H1 (cell line): ENCODE results near the gene CCDC183. TPM values are rescaled to one million over a fixed set of nuclear protein-coding genes. Genes with fewer than 3 reads are reported as not detected.

Source experiments
- CTCF ChIA-PET: fragments of 300-600 bp; sonication (Branson Sonifier 250); formaldehyde crosslinking; loops from one replicate; lab custom pipeline; 2021; ENCODE audit not compliant: partially characterized antibody; lab: Charles Lee
- POLR2A ChIA-PET: fragments of 300-600 bp; sonication (Branson Sonifier 250); formaldehyde crosslinking; loops from one replicate; lab custom pipeline; 2021; ENCODE audit warnings: inconsistent platforms; ENCODE audit not compliant: partially characterized antibody; lab: Charles Lee
- DNase-seq, 2 experiments: peaks; one replicate each; pipeline versions ENCODE4 v3.0.0 to v3.0.0-alpha.2; 2010 to 2022; ENCODE audit warnings: low spot score in 2 of 2, low read depth in 1 of 2, mixed read lengths in 1 of 2
- FAIRE-seq: peaks from 2 replicates; lab custom pipeline; 2011; peaks lifted over from hg19 to GRCh38; lab: Jason Lieb, UNC
- H2AFZ ChIP-seq: 2 replicates; pipeline ENCODE4 v1.8.1; 2012; ENCODE audit warnings: low read length, inconsistent platforms
- H2AK5ac ChIP-seq: 2 replicates; pipeline ENCODE4 v1.6.1; 2013; ENCODE audit warnings: low read depth, low read length
- H2BK120ac ChIP-seq: replicated peaks from 2 replicates; pipeline ENCODE3; 2013; ENCODE audit warnings: low read depth, low read length, inconsistent platforms
- H2BK12ac ChIP-seq: 2 replicates; pipeline ENCODE4 v1.6.1; 2013; ENCODE audit warnings: low read depth, low read length
- H2BK15ac ChIP-seq: 2 replicates; pipeline ENCODE4 v1.6.1; 2013; ENCODE audit warnings: low read length
- H2BK20ac ChIP-seq: 2 replicates; pipeline ENCODE4 v1.6.1; 2013; ENCODE audit warnings: low read length
- H2BK5ac ChIP-seq: 2 replicates; pipeline ENCODE4 v1.6.1; 2013; ENCODE audit warnings: low read depth, low read length
- H3K14ac ChIP-seq: 2 replicates; pipeline ENCODE4 v1.6.1; 2013; ENCODE audit warnings: inconsistent platforms; ENCODE audit not compliant: insufficient read length
- H3K18ac ChIP-seq: 2 replicates; pipeline ENCODE4 v1.6.1; 2013; ENCODE audit warnings: low read length; ENCODE audit errors: extremely low read depth
- H3K23ac ChIP-seq: 2 replicates; pipeline ENCODE4 v1.6.1; 2013; ENCODE audit warnings: inconsistent platforms; ENCODE audit not compliant: insufficient read length
- H3K23me2 ChIP-seq: 2 replicates; pipeline ENCODE4 v1.6.1; 2013; ENCODE audit warnings: low read depth, low read length
- H3K27ac ChIP-seq: 2 replicates; pipeline ENCODE4 v1.6.1; 2011; ENCODE audit warnings: low read depth, low read length, inconsistent platforms
- H3K27me3 ChIP-seq, 4 experiments: replicated peaks in 1 of 4; 1 replicate in 1 of 4; 2 replicates in 3 of 4; pipeline versions ENCODE4 v1.6.1 to v1.8.1; 2011 to 2013; ENCODE audit warnings: low read length in 3 of 4, mild to moderate bottlenecking in 3 of 4, inconsistent platforms in 2 of 4, mixed read lengths in 2 of 4, moderate library complexity in 1 of 4; ENCODE audit not compliant: control insufficient read depth in 3 of 4, insufficient read depth in 3 of 4; ENCODE audit errors: extremely low read depth in 1 of 4
- H3K36me3 ChIP-seq, 4 experiments: 2 replicates each; pipeline versions ENCODE4 v1.6.1 to v1.8.1; 2011 to 2013; ENCODE audit warnings: mild to moderate bottlenecking in 4 of 4, low read length in 3 of 4, moderate library complexity in 2 of 4, control low read depth in 1 of 4, inconsistent platforms in 1 of 4; ENCODE audit not compliant: insufficient read depth in 4 of 4, control insufficient read depth in 2 of 4
- H3K4ac ChIP-seq: replicated peaks from 2 replicates; pipeline ENCODE3; 2013; ENCODE audit warnings: low read length, low read depth, mixed read lengths, inconsistent platforms; ENCODE audit not compliant: insufficient read length
- H3K4me1 ChIP-seq, 4 experiments: replicated peaks in 1 of 4; 1 replicate in 1 of 4; 2 replicates in 3 of 4; pipeline versions ENCODE4 v1.6.1 to v1.8.1; 2011 to 2013; ENCODE audit warnings: low read length in 3 of 4, inconsistent platforms in 2 of 4, mixed read lengths in 1 of 4; ENCODE audit not compliant: insufficient read depth in 4 of 4, control insufficient read depth in 3 of 4
- H3K4me2 ChIP-seq, 2 experiments: 2 replicates each; pipeline versions ENCODE4 v1.6.1 to v1.8.1; 2011 to 2013; ENCODE audit warnings: low read depth in 2 of 2, low read length in 2 of 2, control low read depth in 1 of 2, inconsistent platforms in 1 of 2, mild to moderate bottlenecking in 1 of 2; ENCODE audit not compliant: insufficient read depth in 1 of 2
- H3K4me3 ChIP-seq, 4 experiments: fragments of 200-600, 300-600 bp in 1 of 4; sonication (generic), shearing (Covaris generic), sonication (Bioruptor Twin) in 1 of 4; 2 replicates each; pipeline versions ENCODE4 v1.5.1 to v1.8.1; 2011 to 2016; ENCODE audit warnings: low read length in 4 of 4, low read depth in 3 of 4, control low read depth in 2 of 4, inconsistent platforms in 2 of 4, mild to moderate bottlenecking in 2 of 4, mixed read lengths in 1 of 4, moderate library complexity in 1 of 4; ENCODE audit not compliant: insufficient read depth in 2 of 4; ENCODE audit errors: extremely low read depth in 1 of 4
- H3K56ac ChIP-seq: replicated peaks from 2 replicates; pipeline ENCODE3; 2013; ENCODE audit warnings: low read depth, mild to moderate bottlenecking, mixed read lengths, low read length, inconsistent platforms; ENCODE audit not compliant: insufficient read length
- H3K79me1 ChIP-seq: 2 replicates; pipeline ENCODE4 v1.6.1; 2013; ENCODE audit warnings: low read depth, low read length, control low read depth
- H3K79me2 ChIP-seq, 2 experiments: 2 replicates each; pipeline versions ENCODE4 v1.6.1 to v1.8.1; 2012 to 2013; ENCODE audit warnings: low read length in 2 of 2, mild to moderate bottlenecking in 2 of 2, inconsistent platforms in 1 of 2; ENCODE audit not compliant: insufficient read depth in 2 of 2, control insufficient read depth in 1 of 2
- H3K9ac ChIP-seq, 4 experiments: replicated peaks in 1 of 4; 1 replicate in 1 of 4; 2 replicates in 3 of 4; pipeline versions ENCODE4 v1.6.1 to v1.8.1; 2011 to 2013; ENCODE audit warnings: low read depth in 3 of 4, low read length in 3 of 4, control low read depth in 2 of 4, mild to moderate bottlenecking in 2 of 4, moderate library complexity in 2 of 4, inconsistent platforms in 1 of 4; ENCODE audit errors: extremely low read depth in 1 of 4
- H3K9me3 ChIP-seq, 2 experiments: 2 replicates each; pipeline versions ENCODE4 v1.6.1 to v1.8.1; 2012 to 2013; ENCODE audit warnings: mild to moderate bottlenecking in 2 of 2, moderate library complexity in 2 of 2, control low read depth in 1 of 2, inconsistent platforms in 1 of 2, low read depth in 1 of 2, low read length in 1 of 2, mixed read lengths in 1 of 2; ENCODE audit not compliant: insufficient read depth in 2 of 2
- H4K20me1 ChIP-seq, 2 experiments: replicated peaks in 1 of 2; 2 replicates each; pipeline versions ENCODE3 to v1.8.1; 2011 to 2013; ENCODE audit warnings: inconsistent platforms in 2 of 2, low read length in 2 of 2, mild to moderate bottlenecking in 1 of 2; ENCODE audit not compliant: insufficient read depth in 2 of 2, control insufficient read depth in 1 of 2
- H4K5ac ChIP-seq: 2 replicates; pipeline ENCODE4 v1.6.1; 2013; ENCODE audit warnings: low read length, low read depth, mixed read lengths, inconsistent platforms; ENCODE audit not compliant: insufficient read length
- H4K8ac ChIP-seq: 2 replicates; pipeline ENCODE4 v1.8.0; 2013; ENCODE audit warnings: mild to moderate bottlenecking, moderate library complexity, low read length, inconsistent platforms; ENCODE audit not compliant: insufficient read depth; ENCODE audit errors: extremely low read depth
- H4K91ac ChIP-seq: replicated peaks from 2 replicates; pipeline ENCODE3; 2013; ENCODE audit warnings: low read length, mixed read lengths, inconsistent platforms; ENCODE audit not compliant: insufficient read length
- ATF2 ChIP-seq: IDR thresholded peaks from 2 replicates; pipeline ENCODE4 v1.6.1; 2012; ENCODE audit warnings: low read length, inconsistent platforms
- CTCF ChIP-seq, 3 experiments: IDR thresholded peaks; 1 replicate in 2 of 3; 2 replicates in 1 of 3; pipeline versions ENCODE4 v1.5.1 to v1.6.1; 2011; ENCODE audit warnings: low read length in 3 of 3, mild to moderate bottlenecking in 3 of 3, inconsistent platforms in 2 of 3, low read depth in 1 of 3, moderate library complexity in 1 of 3; ENCODE audit not compliant: insufficient read depth in 1 of 3; ENCODE audit errors: control extremely low read depth in 1 of 3
- E2F6 ChIP-seq: IDR thresholded peaks from 2 replicates; pipeline ENCODE4 v1.6.1; 2012; ENCODE audit warnings: inconsistent platforms
- HDAC6 ChIP-seq: IDR thresholded peaks from one replicate; pipeline ENCODE4 v1.7.1; 2012; ENCODE audit warnings: low read depth, mild to moderate bottlenecking, inconsistent platforms, low read length, moderate library complexity
- POLR2AphosphoS5 ChIP-seq: IDR thresholded peaks from 2 replicates; pipeline ENCODE4 v1.6.1; 2011; ENCODE audit warnings: low read depth, low read length
- POU5F1 ChIP-seq: IDR thresholded peaks from 2 replicates; pipeline ENCODE4 v1.6.1; 2011; ENCODE audit warnings: low read depth, mild to moderate bottlenecking, low read length, moderate library complexity
- SIN3A ChIP-seq, 2 experiments: IDR thresholded peaks in 1 of 2; conservative IDR thresholded peaks in 1 of 2; 2 replicates each; pipeline ENCODE4 v1.6.1; 2011 to 2012; ENCODE audit warnings: low read length in 2 of 2, improper control_type of control experiment in 1 of 2, low read depth in 1 of 2, mild to moderate bottlenecking in 1 of 2
- WGBS, 2 experiments: shearing (Covaris generic) in 1 of 2; methylation state at CpG; one replicate each; pipeline versions ENCODE4 v1.1.6 to v1.1.7; 2013 to 2015; ENCODE audit warnings: low lambda C conversion rate in 2 of 2, mixed read lengths in 2 of 2, inconsistent platforms in 1 of 2, low coverage in 1 of 2, missing lambda C conversion rate in 1 of 2; ENCODE audit not compliant: insufficient replicate concordance in 2 of 2, insufficient coverage in 1 of 2, insufficient read length in 1 of 2; ENCODE audit errors: extremely low coverage in 1 of 2, missing lambda C conversion rate in 1 of 2; 5-methylcytosine and 5-hydroxymethylcytosine counted together
- polyA plus RNA-seq, 7 experiments: library from polyadenylated mRNA; depleted of rRNA in 3 of 7; stranded (reverse) in 5 of 7; unstranded in 2 of 7; fragments of >200 nt in 5 of 7; fragments of 200-250 nt in 2 of 7; gene quantifications; 1 replicate in 5 of 7; 2 replicates in 1 of 7; 4 replicates in 1 of 7; pipeline versions ENCODE4 v1.2.1 to v1.2.3, GENCODE V29; 2011 to 2013; ENCODE audit warnings: missing spikeins in 2 of 7, mixed read lengths in 2 of 7
- total RNA-seq: library from RNA; stranded (reverse); fragmentation: NEBNext Ultra II Directional; extraction: Animal tissue kit (Norgen Biotek cat#: 25700); gene quantifications from 2 replicates; pipeline ENCODE4 v1.2.1, GENCODE V29; 2021

Gene CCDC183
- total and polyA plus RNA-seq, 2 of the 8 experiments (the other 6 are each of a cell fraction or from before 2014, with no cell fraction given) = 0.51 to 1.6 TPM

- no peak overlapping the region for H4K5ac ChIP-seq
- H3K4me2 ChIP-seq = no peak overlapping the region
- no peak overlapping the region for H2BK5ac ChIP-seq
- no peak for FAIRE-seq
- no peak overlapping the region for H2BK120ac ChIP-seq
- H4K91ac ChIP-seq = no peak overlapping the region
- no peak for DNase-seq
- 0 out of 2 replicates have a peak overlapping the region, but pooled peaks have one; percentile 34 for H2BK20ac ChIP-seq
- 0 out of 2 replicates have a peak overlapping the region, but pooled peaks have one; percentile 39 for H2BK12ac ChIP-seq
- H4K20me1 ChIP-seq = no peaks in the 10 kb centered on the region
- no peaks in the 10 kb centered on the region for H3K36me3 ChIP-seq
- H3K27me3 ChIP-seq = no peaks in the 10 kb centered on the region; a peak in 2 of 7 replicates
- no peaks in the 10 kb centered on the region; the same call in 1 of the 2 replicates for H3K23me2 ChIP-seq
- no peak overlapping the region; the same call in 1 of the 2 replicates for H3K18ac ChIP-seq
- ChIA-PET CTCF (interaction anchor here (0.6 to 5.1 kb wide), 12 partner anchors 10 to 305 kb away, joined by 3 to 42 read pairs (median 4); no protein-coding TSS in a partner anchor), POLR2A (interaction anchor here (1.3 to 3.8 kb wide), 4 partner anchors 32 to 48 kb away, joined by 3 to 34 read pairs (median 4); partner anchors contain the start of gene RABL6)
- no peak overlapping the region for H3K4ac ChIP-seq
- H3K4me3 ChIP-seq = no peak overlapping the region
- 88% methylated on average over 21 of the region's 25 CpGs; no CpG with 5 or more reads in 1 of the 2 experiments for WGBS, 2 experiments
- peaks cover 0 to 6% of the 10 kb centered on the region in 2 experiments; a peak in 1 of 4 replicates for H3K9me3 ChIP-seq
- no peak overlapping the region for H3K56ac ChIP-seq
- no peak overlapping the region for H3K9ac ChIP-seq
- H4K8ac ChIP-seq = peak overlapping the region; percentile 93; the same call in 1 of the 2 replicates
- H3K4me1 ChIP-seq = peaks cover 0 to 13% (median 6%) of the 10 kb centered on the region in 4 experiments; a peak in 4 of 7 replicates
- no peak overlapping the region for H3K14ac ChIP-seq
- H3K27ac ChIP-seq = no peak overlapping the region
- H2BK15ac ChIP-seq = no peak overlapping the region
- no peaks in the 10 kb centered on the region for H3K79me2 ChIP-seq
- no peak overlapping the region for H3K23ac ChIP-seq
- no peaks in the 10 kb centered on the region for H3K79me1 ChIP-seq
- no peak overlapping the region for H2AK5ac ChIP-seq
- H2AFZ ChIP-seq = no peak overlapping the region
- TF ChIP-seq POU5F1 (no peak), CTCF (IDR thresholded peaks at IDR 0.05; ENCODE audit: control extremely low read depth in 1 of 3, insufficient read depth in 1 of 3, low read depth in 1 of 3, low read length in 3 of 3) (no peak), E2F6 (no peak), ATF2 (no peak), HDAC6 (no peak), POLR2AphosphoS5 (no peak), SIN3A (conservative IDR thresholded peaks at IDR 0.05 in 1 of 2, IDR thresholded peaks at IDR 0.05 in 1 of 2; ENCODE audit: low read depth in 1 of 2, low read length in 2 of 2) (no peak)
Observed at GRCh38 chr9:136760424-136760823, 35.7 kb upstream of the CCDC183 start.
